ENCODE measurements around the gene ADAMTSL5.

- TF ChIP-seq FOXM1 (IDR thresholded peaks at IDR 0.05; ENCODE audit: borderline replicate concordance, low read depth): no peak
- TF ChIP-seq USF1 (IDR thresholded peaks at IDR 0.05): no peak
- no peak for TF ChIP-seq CEBPB (IDR thresholded peaks at IDR 0.05)
- TF ChIP-seq EGR1 (IDR thresholded peaks at IDR 0.05): no peak
- TF ChIP-seq CREB1 (IDR thresholded peaks at IDR 0.05; ENCODE audit: low read depth): no peak
- TF ChIP-seq ZBTB7A (IDR thresholded peaks at IDR 0.05; ENCODE audit: low read depth): no peak
- TF ChIP-seq RAD21 (IDR thresholded peaks at IDR 0.05; ENCODE audit: low read depth): no peak
- TF ChIP-seq REST (IDR thresholded peaks at IDR 0.05; ENCODE audit: low read depth): no peak
- TF ChIP-seq TAF1 (IDR thresholded peaks at IDR 0.05; ENCODE audit: low read depth): no peak
- no peak for TF ChIP-seq TEAD4 (IDR thresholded peaks at IDR 0.05)
These were observed 56.5 kb downstream of the ADAMTSL5 start for GRCh38 chr19:1456121-1456900.
